ENCODE results near the gene RAPGEF4.

Gene RAPGEF4

DNA sequence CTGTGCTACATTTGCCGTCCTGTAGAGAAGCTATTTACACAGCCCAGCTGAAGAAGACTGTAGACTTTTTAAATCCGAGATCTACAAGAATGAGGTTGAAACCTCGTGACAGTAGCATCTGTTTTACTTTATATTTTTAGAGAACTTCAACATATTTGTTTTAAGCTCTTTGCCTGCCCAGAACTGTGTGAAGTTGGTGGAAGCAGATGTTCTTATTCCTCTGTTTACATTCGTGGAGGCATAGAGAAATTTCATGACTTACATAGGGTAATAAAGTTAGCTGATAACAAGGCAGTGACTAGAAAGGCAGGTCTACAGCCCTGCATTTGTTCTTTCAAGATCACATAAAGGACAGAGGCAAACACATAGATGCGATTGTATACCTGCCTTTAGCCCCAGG lies 293.0 kb downstream of the RAPGEF4 start:
- Histone ChIP-seq H3K4me1 (ENCODE audit: control insufficient read depth, insufficient read depth, low read length) (0 out of 2 replicates have a peak, but pooled peaks cover 3% of the 10 kb centered on the region), H3K9me3 (ENCODE audit: control insufficient read depth, insufficient read depth, low read depth, low read length) (no peaks in the 10 kb centered on the region), H3K27ac (ENCODE audit: extremely low read depth, low read depth, low read length) (no peak overlapping the region), H3K4me3 (ENCODE audit: low read depth, low read length) (no peak overlapping the region), H3K36me3 (ENCODE audit: control insufficient read depth in 2 of 2, insufficient read depth in 1 of 2, low read length in 2 of 2) (no peaks in the 10 kb centered on the region)
- POLR2A ChIA-PET = no interaction called here
- CTCF ChIA-PET = interaction anchor here (0.6 to 7.2 kb wide), 25 partner anchors 8 to 1416 kb away, joined by 3 to 255 read pairs (median 8); no protein-coding TSS in a partner anchor
- TF ChIP-seq ZNF600 (tag by site-specific recombination; IDR thresholded peaks at IDR 0.05) = no peak
- no peak for TF ChIP-seq ZNF416 (tag by site-specific recombination; IDR thresholded peaks at IDR 0.05)
- TF ChIP-seq, protein P1, sequence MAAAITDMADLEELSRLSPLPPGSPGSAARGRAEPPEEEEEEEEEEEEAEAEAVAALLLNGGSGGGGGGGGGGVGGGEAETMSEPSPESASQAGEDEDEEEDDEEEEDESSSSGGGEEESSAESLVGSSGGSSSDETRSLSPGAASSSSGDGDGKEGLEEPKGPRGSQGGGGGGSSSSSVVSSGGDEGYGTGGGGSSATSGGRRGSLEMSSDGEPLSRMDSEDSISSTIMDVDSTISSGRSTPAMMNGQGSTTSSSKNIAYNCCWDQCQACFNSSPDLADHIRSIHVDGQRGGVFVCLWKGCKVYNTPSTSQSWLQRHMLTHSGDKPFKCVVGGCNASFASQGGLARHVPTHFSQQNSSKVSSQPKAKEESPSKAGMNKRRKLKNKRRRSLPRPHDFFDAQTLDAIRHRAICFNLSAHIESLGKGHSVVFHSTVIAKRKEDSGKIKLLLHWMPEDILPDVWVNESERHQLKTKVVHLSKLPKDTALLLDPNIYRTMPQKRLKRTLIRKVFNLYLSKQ (tag by site-specific recombination; IDR thresholded peaks at IDR 0.05; ENCODE audit: borderline replicate concordance) = no peak
- TF ChIP-seq, protein P2, sequence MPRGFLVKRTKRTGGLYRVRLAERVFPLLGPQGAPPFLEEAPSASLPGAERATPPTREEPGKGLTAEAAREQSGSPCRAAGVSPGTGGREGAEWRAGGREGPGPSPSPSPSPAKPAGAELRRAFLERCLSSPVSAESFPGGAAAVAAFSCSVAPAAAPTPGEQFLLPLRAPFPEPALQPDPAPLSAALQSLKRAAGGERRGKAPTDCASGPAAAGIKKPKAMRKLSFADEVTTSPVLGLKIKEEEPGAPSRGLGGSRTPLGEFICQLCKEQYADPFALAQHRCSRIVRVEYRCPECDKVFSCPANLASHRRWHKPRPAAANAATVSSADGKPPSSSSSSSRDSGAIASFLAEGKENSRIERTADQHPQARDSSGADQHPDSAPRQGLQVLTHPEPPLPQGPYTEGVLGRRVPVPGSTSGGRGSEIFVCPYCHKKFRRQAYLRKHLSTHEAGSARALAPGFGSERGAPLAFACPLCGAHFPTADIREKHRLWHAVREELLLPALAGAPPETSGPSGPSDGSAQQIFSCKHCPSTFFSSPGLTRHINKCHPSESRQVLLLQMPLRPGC (tag by site-specific recombination; IDR thresholded peaks at IDR 0.05) = no peak
- no peak for TF ChIP-seq SP3 (tag by site-specific recombination; IDR thresholded peaks at IDR 0.05)
- no peak for TF ChIP-seq ZNF548 (tag by site-specific recombination; IDR thresholded peaks at IDR 0.05)
- TF ChIP-seq ZNF426 (tag by site-specific recombination; IDR thresholded peaks at IDR 0.05) = no peak
- no peak for TF ChIP-seq ZNF433 (tag by site-specific recombination; IDR thresholded peaks at IDR 0.05; ENCODE audit: low read depth)
- TF ChIP-seq ZNF658 (tag by site-specific recombination; IDR thresholded peaks at IDR 0.05) = no peak
- no peak for TF ChIP-seq ZNF24 (tag by site-specific recombination; IDR thresholded peaks at IDR 0.05)
- TF ChIP-seq ZSCAN5A (tag by site-specific recombination; IDR thresholded peaks at IDR 0.05) = no peak
- TF ChIP-seq ZNF214 (tag by site-specific recombination; IDR thresholded peaks at IDR 0.05; ENCODE audit: borderline replicate concordance) = no peak
- no peak for TF ChIP-seq ZNF518A (tag by site-specific recombination; conservative IDR thresholded peaks at IDR 0.05; ENCODE audit: low read depth)
- no peak for TF ChIP-seq EGR2 (tag by site-specific recombination; IDR thresholded peaks at IDR 0.05; ENCODE audit: low read depth)
- no peak for TF ChIP-seq ZNF184 (tag by site-specific recombination; IDR thresholded peaks at IDR 0.05)
- no peak for TF ChIP-seq ZNF174 (tag by site-specific recombination; IDR thresholded peaks at IDR 0.05)
